LoVo (cell line): Measurements from ENCODE around the gene GALNT6.

Source experiments
- DNase-seq: peaks from one replicate; pipeline ENCODE4 v3.0.0-alpha.2; 2016; ENCODE audit warnings: low spot score

The GALNT6 gene

DNA sequence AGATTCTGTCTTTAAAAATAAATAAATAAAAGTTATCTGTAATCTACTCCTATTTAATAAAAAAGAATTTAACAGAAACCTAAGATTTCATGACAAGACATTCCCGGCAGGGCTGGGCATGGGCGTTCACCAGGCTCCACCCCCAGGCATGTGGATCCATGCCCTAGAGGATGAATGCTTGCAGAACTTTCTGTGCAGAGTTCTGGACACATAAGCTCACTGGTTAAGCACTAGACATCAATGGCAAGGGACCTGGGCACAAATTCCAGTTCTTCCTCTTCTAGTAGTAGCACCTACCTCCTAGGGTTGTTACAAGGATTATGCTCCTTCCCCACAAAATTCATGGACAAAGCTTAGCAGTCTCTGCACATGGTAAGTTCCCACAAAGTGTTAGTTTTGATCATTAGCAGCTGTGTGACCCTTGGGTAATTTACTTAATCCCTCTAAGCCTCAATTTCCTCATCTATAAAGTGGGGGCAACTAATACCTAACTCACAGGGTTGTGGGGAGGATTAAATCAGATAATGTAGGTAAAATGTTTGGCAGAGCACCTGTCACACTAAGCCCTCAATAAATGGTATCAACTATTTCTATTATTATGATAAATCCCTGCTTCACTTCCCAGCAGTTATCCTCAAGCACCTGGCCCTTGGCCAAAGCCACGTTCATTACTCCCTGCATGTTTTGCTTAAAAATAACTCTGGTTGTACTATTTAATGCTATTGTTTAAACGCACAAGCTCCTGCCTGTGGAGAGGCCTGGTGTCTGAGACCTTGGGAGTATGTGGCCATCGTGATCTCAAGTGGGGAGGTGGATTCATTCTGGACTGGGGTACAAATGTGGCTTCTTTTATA is 9.8 kb downstream of the GALNT6 start:
- no peak for DNase-seq

GRCh38 chr12:51379571-51379970 is 11.6 kb downstream of the GALNT6 start:
- no peak for DNase-seq

DNA sequence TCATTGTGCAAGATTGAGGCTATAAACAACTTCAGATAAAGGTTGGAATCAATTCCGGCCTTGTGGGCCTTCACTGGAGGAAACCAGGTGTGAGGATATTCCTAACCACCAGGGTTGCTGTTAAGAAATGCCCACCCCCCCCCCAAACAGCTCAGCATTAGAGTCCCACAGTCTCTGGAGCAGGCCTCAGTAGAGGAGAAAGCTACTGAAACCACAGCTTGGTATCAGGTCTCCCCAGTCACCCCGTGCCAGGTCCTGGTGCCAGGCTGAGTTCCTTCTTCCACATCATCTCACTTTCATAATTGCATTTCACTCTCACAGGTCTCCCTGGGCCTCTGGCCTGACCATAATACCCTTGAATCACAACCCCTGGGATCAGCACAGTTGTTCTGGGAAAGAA is 12.5 kb downstream of the GALNT6 start:
- DNase-seq: no peak

GRCh38 chr12:51377099-51377984 is 13.9 kb downstream of the GALNT6 start:
- DNase-seq: no peak

DNA sequence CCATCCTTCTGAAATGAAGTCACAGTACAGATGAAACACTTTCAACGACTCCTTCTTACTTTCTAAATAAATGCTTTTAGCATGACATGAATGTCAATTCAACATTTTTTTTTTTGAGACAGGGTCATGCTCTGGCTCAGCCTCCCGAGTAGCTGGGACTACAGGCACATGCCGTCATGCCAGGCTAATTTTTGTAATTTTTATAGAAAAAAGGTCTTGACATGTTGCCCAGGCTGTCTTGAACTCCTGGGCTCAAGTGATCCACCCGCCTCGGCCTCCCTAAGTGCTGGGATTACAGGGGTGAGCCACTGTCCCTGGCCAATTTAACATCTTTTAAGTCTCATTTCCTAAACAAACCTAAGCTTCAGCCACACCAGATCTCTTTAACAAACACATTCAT is 16.4 kb downstream of the GALNT6 start:
- no peak for DNase-seq

DNA sequence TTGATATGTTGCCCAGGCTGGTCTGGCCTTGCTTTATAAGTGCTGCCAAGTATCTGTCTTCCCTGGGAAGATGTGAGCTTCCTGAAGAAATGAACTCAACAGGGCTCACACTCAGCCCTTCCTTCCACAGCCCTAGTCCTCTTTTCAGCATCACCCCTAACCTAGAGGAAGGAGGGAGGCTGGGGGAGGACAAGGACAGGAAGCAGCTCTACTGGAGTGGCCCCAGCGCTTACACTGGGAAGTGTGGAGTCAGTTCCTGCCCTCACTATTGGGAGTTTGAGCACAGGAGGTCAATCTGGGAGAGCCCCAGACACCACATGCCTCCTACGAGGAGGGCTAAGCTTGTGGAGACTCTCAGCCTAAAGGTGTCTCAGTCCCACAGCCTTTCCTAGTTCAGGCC is 16.8 kb downstream of the GALNT6 start:
- no peak for DNase-seq

DNA sequence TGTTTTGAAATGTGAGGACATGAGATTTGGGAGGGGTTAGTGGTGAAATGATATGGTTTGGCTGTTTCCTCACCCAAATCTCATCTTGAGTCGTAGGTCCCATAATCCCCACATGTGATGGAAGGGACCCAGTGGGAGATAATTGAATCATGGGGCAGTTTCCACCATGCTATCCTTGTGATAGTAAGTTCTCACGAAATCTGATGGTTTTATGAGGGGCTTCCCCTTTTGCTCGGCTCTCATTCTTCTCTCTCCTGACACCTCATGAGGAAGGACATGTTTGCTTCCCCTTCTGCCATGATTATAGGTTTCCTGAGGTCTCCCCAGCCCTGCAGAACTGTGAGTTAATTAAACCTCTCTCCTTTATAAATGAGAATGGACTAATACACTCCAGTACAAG is 18.0 kb downstream of the GALNT6 start:
- DNase-seq: no peak

DNA sequence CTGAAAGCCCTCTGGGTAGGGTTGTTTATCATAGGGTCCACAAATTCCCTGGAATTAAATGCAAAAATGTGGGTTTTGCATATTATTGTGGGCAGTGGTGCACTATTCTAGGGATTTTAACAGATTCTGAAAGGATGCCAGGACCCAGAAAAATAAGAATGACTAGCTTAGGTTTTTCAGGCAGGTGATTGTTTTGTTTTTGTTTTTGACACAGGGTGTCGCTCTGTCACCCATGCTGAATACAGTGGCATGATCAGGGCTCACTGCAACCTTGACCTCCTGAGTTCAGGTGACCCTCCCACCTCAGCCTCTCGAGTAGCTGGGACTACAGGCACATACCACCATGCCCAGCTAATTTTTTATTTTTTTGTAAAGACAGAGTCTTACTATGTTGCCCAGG is 19.2 kb downstream of the GALNT6 start:
- no peak for DNase-seq

DNA sequence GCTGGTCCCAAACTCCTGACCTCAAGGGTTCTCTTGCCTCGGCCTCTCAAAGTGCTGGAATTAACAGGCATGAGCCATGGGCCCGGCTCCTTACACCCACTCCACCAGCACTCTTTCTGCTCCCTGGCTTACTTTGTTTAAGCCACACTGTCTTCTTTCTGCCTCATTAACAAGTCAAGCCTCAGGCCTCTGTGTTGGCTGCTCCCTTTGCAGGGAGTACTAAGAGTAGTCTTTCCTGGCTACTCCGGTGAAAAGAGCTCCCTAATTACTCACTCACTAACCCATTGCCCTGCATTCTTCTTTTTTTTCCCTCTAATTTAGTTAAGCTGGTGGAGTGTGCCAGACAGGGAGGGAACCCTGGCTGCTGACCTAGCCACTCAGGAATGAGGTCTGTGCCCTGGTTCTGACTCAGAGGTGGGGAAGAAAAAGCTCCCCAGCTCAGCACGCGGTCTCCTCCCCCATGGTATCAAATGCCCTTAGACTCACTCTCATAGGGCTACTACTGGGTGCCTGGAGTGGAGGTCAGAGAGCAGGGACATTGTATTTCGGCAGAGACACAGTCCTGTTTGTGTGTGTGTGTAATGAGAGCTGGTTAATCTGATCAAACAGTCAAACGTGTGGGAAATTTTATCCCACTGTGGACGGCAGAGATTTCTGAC is 19.8 kb downstream of the GALNT6 start:
- DNase-seq: peak; percentile 79

GRCh38 chr12:51370667-51371066 is 20.5 kb downstream of the GALNT6 start:
- DNase-seq: no peak

DNA sequence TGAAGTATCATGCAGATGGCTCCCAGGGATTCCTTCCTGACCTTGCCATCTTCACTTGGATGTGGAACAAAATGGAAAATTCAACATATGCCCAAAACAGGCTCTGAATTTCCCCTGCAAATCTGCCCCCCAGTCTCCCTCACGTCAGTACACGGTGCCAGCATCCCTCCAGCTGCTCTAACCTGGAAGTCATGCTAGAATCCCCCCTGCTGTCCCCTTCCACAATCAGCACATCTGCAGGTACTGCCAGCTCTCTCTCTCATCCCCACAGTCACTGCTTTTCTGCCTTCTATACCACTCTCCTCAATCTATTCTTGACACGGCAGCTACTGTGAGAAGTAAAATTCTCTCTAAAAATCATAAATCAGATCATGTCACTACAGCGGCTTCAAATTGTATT is 21.6 kb downstream of the GALNT6 start:
- no peak for DNase-seq

DNA sequence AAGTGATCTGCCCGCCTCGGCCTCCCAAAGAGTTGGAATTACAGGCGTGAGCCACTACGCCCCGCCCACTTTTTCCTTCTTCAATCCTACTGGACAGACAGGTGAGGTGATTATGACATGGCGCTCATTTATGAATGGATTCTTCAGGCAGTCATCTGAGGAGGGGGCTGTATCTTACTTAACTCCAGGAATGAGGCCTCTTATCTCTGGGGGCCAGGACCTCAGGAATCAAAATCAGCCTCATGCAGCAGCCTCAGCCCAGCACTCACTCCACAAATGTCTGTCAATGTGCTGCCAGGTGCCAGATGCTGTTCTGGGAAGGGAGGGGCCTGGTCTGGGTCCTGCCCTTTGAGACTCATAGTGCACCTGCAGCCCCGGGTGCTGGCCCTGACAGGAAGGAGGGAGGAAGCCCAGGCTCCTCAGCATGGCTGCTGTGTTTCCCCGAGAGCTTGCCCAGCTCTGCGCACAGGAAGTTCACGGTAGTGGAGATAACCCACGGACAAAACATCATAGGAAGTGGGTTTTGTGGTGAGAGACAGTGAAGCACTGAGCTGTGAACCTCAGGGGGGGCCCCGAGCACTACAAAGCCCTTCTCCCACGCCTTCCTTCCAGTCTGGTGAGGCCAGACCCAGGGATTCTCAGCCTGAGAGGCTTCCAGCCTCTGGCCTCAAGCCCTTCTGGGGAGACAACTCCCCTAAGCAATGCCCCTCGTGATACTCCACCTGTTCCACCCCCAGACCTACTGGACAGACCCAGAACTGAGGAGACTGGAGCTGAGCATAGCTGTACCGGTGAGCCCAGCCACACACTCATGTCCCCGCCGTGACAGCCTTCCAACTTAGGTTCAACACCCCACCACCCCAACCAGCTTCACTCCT is 22.3 kb downstream of the GALNT6 start:
- DNase-seq: no peak

DNA sequence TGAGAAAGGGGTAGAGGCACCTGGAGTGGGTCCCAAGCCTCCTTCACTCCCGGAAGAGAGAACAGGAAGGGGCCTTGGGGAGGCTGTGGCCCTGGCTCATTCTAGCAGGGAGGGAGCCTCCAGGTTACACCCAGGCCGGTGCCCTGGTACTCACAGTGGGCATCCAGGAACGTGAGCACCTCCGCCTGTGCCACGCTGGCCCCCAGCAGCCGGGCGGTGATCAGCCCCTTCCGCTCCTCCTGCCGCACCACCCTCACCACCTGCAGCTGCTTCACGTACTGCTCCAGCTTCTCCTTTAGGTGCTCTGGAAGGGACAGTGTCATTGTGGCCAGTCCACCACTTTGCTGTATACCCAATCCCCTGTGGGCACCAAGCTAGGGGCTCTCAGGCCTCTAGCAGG is 25.9 kb downstream of the GALNT6 start:
- DNase-seq: no peak

GRCh38 chr12:51364001-51364400 is 27.2 kb downstream of the GALNT6 start:
- no peak for DNase-seq

DNA sequence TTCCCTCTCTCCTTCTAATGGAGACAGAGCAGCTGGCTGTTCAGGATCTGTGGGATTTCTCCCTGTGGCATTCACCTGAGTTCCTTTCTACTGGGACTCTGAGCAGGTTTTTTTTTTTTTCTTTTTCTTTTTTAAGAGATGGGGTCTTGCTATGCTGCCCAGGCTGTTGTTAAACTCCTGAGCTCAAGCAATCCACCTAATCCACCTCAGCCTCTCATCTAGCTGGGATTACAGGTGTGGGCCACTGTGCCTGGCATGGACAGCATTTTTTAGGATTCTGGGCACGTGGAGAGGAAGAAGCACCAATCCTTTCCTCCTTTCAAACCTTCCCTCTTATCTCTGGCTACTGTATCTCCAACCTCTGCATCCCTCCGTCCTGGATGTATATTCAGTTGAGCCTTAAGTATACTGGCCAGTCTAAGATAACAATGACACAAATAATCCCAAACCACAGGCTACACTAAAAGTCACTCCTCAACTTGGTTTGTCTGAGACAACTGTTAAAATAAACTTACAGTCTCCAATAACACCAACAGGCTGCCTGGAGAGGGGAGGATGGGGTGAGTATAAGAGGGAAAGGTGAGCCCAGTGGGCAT is 28.4 kb downstream of the GALNT6 start:
- no peak for DNase-seq

DNA sequence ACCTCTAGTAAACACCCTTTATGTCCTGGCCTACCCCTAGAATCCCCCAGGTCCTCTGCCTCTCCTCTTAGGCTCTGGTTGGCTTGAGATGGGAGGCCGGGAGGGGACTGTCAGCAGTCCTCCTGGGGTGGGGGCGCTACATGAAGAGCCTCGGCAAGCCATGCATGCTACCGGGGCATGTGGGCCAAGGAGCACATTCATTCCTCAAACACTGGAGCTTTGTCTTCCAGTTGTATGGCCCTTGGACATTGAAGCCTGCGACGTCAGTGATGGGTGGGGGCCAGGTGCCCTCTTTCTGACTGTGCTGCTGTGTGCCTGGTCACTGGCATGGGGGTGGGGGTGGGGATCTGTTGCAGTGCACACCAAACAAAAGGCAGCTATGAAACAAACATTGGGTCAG is 28.9 kb downstream of the GALNT6 start:
- DNase-seq: no peak

DNA sequence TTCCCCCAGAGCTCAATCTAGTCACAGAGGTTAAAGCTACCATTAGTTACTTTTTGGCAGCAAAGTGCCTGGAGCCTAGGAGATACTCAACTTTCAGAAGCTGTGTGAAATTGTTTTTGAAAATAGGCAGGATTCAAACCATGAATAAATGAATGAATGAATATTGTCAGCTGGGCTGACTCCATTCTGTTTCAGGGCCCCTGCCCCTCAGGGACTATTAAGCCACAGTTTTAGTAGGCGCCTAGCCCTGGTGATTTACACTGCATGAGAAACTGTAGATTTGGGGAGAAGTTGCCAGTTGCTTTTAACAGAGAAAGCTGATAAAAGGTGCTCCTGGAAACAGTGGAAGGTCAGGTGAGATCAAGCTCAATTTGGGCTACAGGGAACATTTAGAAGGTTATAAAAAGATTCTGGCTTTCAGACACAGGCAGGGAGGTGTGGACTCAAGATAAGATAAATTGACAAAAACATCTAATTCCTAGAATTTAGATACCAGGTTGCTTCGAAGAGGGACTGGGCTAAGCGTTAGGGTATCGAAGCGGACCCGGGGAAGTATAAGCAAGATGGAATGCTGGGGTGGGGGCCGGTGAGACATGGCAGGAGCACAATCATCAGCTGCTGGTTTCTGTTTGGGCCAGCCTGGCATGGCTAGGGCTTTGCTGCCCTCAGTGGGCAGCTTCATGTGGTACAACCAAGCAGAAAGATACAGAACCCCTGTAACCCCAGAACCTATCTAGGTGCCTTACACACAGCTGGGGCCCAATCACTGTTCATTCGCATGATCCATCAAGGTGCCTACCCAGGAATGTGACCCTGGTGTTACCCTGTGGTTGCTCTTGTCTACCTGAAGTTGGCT is 29.8 kb downstream of the GALNT6 start:
- no peak for DNase-seq

DNA sequence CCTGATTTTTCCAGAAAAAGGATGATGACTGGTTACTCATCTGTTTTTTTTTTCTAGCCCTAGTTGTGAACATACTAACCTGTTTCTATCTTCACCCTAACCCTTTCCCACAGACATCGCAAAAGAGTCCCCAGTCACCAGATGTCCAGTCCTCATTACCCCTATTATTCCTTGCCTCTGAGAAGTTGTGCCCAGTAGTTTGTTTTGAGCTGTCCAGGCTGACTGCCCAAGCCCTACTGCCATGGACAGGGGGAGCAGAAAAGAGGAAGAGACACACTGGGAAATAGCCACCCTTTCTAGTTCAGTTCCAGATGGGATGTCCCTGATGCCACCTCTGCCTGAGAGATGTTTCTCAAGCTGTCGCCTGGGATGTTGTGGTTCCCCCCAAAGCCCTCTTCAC is 30.9 kb downstream of the GALNT6 start:
- no peak for DNase-seq

GRCh38 chr12:51359851-51360250 is 31.4 kb downstream of the GALNT6 start:
- no peak for DNase-seq

- DNase-seq: no peak
These were observed 32.7 kb downstream of the GALNT6 start for GRCh38 chr12:51358496-51358895.
